Activated T-cell treated with anti-CD3 and anti-CD28 coated beads, Interleukin-2, amount 50 U/mL, for 72 hours (primary cell): ENCODE data around the gene ZNF835. TPM values are rescaled to one million over a fixed set of nuclear protein-coding genes. Genes with fewer than 3 reads are reported as not detected.

Source experiments
- total RNA-seq, 2 donors: library from RNA; stranded (reverse); gene quantifications; one replicate each; pipeline ENCODE4 v1.2.3, GENCODE V29; 2022

Gene ZNF835
- total RNA-seq, 2 donors from 2014 or later = 0.53 to 1.3 TPM

Other genes starting within 250 kb of the ZNF835 start
- 1 to 10 TPM; 1.5 to 4.6 TPM for gene ZNF667, start 194.4 kb downstream of the ZNF835 start, total RNA-seq
- 1 to 10 TPM in 1 of 2 donors, under 1 TPM in 1; 0.76 to 1.4 TPM for gene ZNF471, start 163.9 kb downstream of the ZNF835 start, total RNA-seq
- gene ZFP28, start 132.8 kb downstream of the ZNF835 start, total RNA-seq = 1 to 10 TPM; 3.3 to 5.7 TPM
- gene ZNF470, start 104.3 kb downstream of the ZNF835 start, total RNA-seq = 1 to 10 TPM; 4.0 to 4.5 TPM
- 1 to 10 TPM; 5.8 to 6.9 TPM for gene ZNF71, start 76.5 kb downstream of the ZNF835 start, total RNA-seq
- gene SMIM17, start 28.6 kb downstream of the ZNF835 start, total RNA-seq = under 1 TPM; 0.35 to 0.36 TPM
- gene PEG3, start 169.0 kb upstream of the ZNF835 start, total RNA-seq = under 1 TPM; 0.05 to 0.12 TPM
- gene ZIM2, start 169.0 kb upstream of the ZNF835 start, total RNA-seq = not detected